GM23338 (cell line): ENCODE results near the gene OLAH. TPM values are rescaled to one million over a fixed set of nuclear protein-coding genes. Genes with fewer than 3 reads are reported as not detected.
"Not testable (repeated sequence)": the region's sequence is repeated elsewhere in the genome, so short reads cannot be mapped to it uniquely, and the experiment has no call there.

Experiments used
- ATAC-seq: fragments of 200-7000 bp; cut with Tn5 transposase; 3 replicates; pipeline ENCODE4 v1.9.1; 2020
- DNase-seq: peaks from one replicate; pipeline ENCODE4 v3.0.0-alpha.2; 2015; ENCODE audit warnings: low spot score
- H2AFZ ChIP-seq: fragments of 200-600 bp; sonication (generic); 2 replicates; pipeline ENCODE4 v1.8.0; 2016; ENCODE audit warnings: antibody characterized with exemption, mild to moderate bottlenecking, moderate library complexity
- H3F3A ChIP-seq: fragments of 200-600 bp; sonication (generic); replicated peaks from 2 replicates; pipeline ENCODE4 v1.8.0; 2017; ENCODE audit warnings: antibody characterized with exemption, mixed run types, low read depth
- H3K27ac ChIP-seq: fragments of 200-600 bp; sonication (generic); 2 replicates; pipeline ENCODE4 v1.6.1; 2016; ENCODE audit warnings: low read depth
- H3K27me3 ChIP-seq: fragments of 200-600 bp; sonication (generic); 2 replicates; pipeline ENCODE4 v1.8.0; 2016; ENCODE audit warnings: mild to moderate bottlenecking, mixed run types, moderate library complexity; ENCODE audit not compliant: insufficient read depth
- H3K36me3 ChIP-seq: fragments of 200-600 bp; sonication (generic); 2 replicates; pipeline ENCODE4 v1.8.0; 2016; ENCODE audit warnings: mild to moderate bottlenecking; ENCODE audit not compliant: insufficient read depth
- H3K4me1 ChIP-seq: fragments of 200-600 bp; sonication (generic); 2 replicates; pipeline ENCODE4 v1.8.0; 2016; ENCODE audit warnings: mild to moderate bottlenecking, moderate library complexity; ENCODE audit not compliant: insufficient read depth
- H3K4me2 ChIP-seq: fragments of 200-600 bp; sonication (generic); 2 replicates; pipeline ENCODE4 v1.7.1; 2017; ENCODE audit warnings: mixed run types
- H3K4me3 ChIP-seq: fragments of 200-600 bp; sonication (generic); 2 replicates; pipeline ENCODE4 v1.6.1; 2016; ENCODE audit warnings: mixed run types
- H3K79me2 ChIP-seq: fragments of 200-600 bp; sonication (generic); replicated peaks from 2 replicates; pipeline ENCODE4 v1.8.0; 2017; ENCODE audit warnings: mild to moderate bottlenecking; ENCODE audit not compliant: insufficient read depth
- H3K9me2 ChIP-seq: fragments of 200-600 bp; sonication (generic); 2 replicates; pipeline ENCODE4 v1.8.0; 2017; ENCODE audit not compliant: insufficient read depth
- H4K20me1 ChIP-seq: fragments of 200-600 bp; sonication (generic); replicated peaks from 2 replicates; pipeline ENCODE4 v1.8.0; 2017; ENCODE audit warnings: mild to moderate bottlenecking; ENCODE audit not compliant: insufficient read depth
- H3K27ac Mint-ChIP-seq: 2 replicates; pipeline ENCODE4 v1.8.0; 2020; ENCODE audit warnings: inconsistent platforms, mild to moderate bottlenecking, moderate library complexity, mixed read lengths
- H3K27me3 Mint-ChIP-seq: 3 replicates; pipeline ENCODE4 v1.8.0; 2022; ENCODE audit warnings: low read depth, mild to moderate bottlenecking, moderate library complexity, mixed read lengths, inconsistent platforms; ENCODE audit not compliant: insufficient read depth, poor library complexity
- H3K36me3 Mint-ChIP-seq: 3 replicates; pipeline ENCODE4 v1.8.0; 2021; ENCODE audit warnings: low read depth, mild to moderate bottlenecking, inconsistent platforms, moderate library complexity, mixed read lengths
- H3K4me1 Mint-ChIP-seq: 3 replicates; pipeline ENCODE4 v1.8.0; 2020; ENCODE audit warnings: mild to moderate bottlenecking, inconsistent platforms, mixed read lengths
- H3K4me3 Mint-ChIP-seq: 3 replicates; pipeline ENCODE4 v1.8.0; 2021; ENCODE audit warnings: moderate library complexity, mild to moderate bottlenecking, inconsistent platforms, mixed read lengths
- H3K9me3 Mint-ChIP-seq: 3 replicates; pipeline ENCODE4 v1.8.0; 2020; ENCODE audit warnings: moderate library complexity, mild to moderate bottlenecking, inconsistent platforms, mixed read lengths
- CREB1 ChIP-seq: fragments of 250-450 bp; sonication (Bioruptor Pico); IDR thresholded peaks from 2 replicates; pipeline ENCODE4 v1.5.0; 2020; ENCODE audit warnings: low read depth, mild to moderate bottlenecking, moderate library complexity
- ETS1 ChIP-seq: IDR thresholded peaks from 2 replicates; pipeline ENCODE4 v1.6.1; 2016; ENCODE audit warnings: antibody characterized with exemption
- EZH2phosphoT487 ChIP-seq: fragments of 200-600 bp; sonication (generic); IDR thresholded peaks from one replicate; pipeline ENCODE4 v1.8.1; 2018; ENCODE audit warnings: antibody characterized with exemption; ENCODE audit not compliant: unreplicated experiment
- JUNB ChIP-seq: IDR thresholded peaks from one replicate; pipeline ENCODE4 v1.6.1; 2016; ENCODE audit warnings: antibody characterized with exemption; ENCODE audit not compliant: unreplicated experiment
- NANOG ChIP-seq: IDR thresholded peaks from 2 replicates; pipeline ENCODE4 v1.6.1; 2016; ENCODE audit warnings: antibody characterized with exemption, borderline replicate concordance
- POLR2AphosphoS5 ChIP-seq: IDR thresholded peaks from 2 replicates; pipeline ENCODE4 v1.6.1; 2016; ENCODE audit warnings: antibody characterized with exemption, low read depth
- REST ChIP-seq: IDR thresholded peaks from one replicate; pipeline ENCODE4 v1.6.1; 2018; ENCODE audit warnings: antibody characterized with exemption; ENCODE audit not compliant: unreplicated experiment
- STAT1 ChIP-seq: IDR thresholded peaks from one replicate; pipeline ENCODE4 v1.6.1; 2016; ENCODE audit warnings: antibody characterized with exemption; ENCODE audit not compliant: unreplicated experiment
- ZNF114 ChIP-seq: fragments of 250-450 bp; sonication (Bioruptor Pico); IDR thresholded peaks from 2 replicates; pipeline ENCODE4 v1.5.0; 2020; ENCODE audit warnings: mild to moderate bottlenecking, moderate library complexity
- ZNF331 ChIP-seq: fragments of 250-450 bp; sonication (Bioruptor Pico); IDR thresholded peaks from 2 replicates; pipeline ENCODE4 v1.5.0; 2020; ENCODE audit warnings: low read depth, mild to moderate bottlenecking, moderate library complexity
- ZNF462 ChIP-seq: fragments of 250-450 bp; sonication (Bioruptor Pico); IDR thresholded peaks from 2 replicates; pipeline ENCODE4 v1.5.0; 2020; ENCODE audit warnings: mild to moderate bottlenecking, moderate library complexity
- polyA plus RNA-seq: library from polyadenylated mRNA; unstranded; fragments of >200 nt; fragmentation: Nextera tagmentation; extraction: Ambion mirVana; gene quantifications from 2 replicates; pipeline ENCODE4 v1.2.1, GENCODE V29; 2016
- total RNA-seq: library from RNA; depleted of rRNA; stranded (reverse); fragments of >200 nt; shearing (Covaris generic); gene quantifications from 2 replicates; pipeline ENCODE4 v1.2.3, GENCODE V29; 2014

Gene OLAH
- total and polyA plus RNA-seq, 2 experiments from 2014 or later: not detected

- DNase-seq: no peak
- Histone ChIP-seq H3K4me3 (no peak overlapping the region), H3K79me2 (no peaks in the 10 kb centered on the region), H3F3A (no peaks in the 10 kb centered on the region), H3K9me2 (no peaks in the 10 kb centered on the region), H3K4me1 (no peaks in the 10 kb centered on the region), H3K4me2 (no peak overlapping the region), H4K20me1 (no peaks in the 10 kb centered on the region), H3K27ac (no peak overlapping the region), H3K36me3 (no peaks in the 10 kb centered on the region), H3K27me3 (no peaks in the 10 kb centered on the region), H2AFZ (no peak overlapping the region)
- H3K36me3 Mint-ChIP-seq: no peaks in the 10 kb centered on the region
- H3K27ac Mint-ChIP-seq: no peak overlapping the region
- ATAC-seq: no peak
- TF ChIP-seq NANOG (no peak), ZNF331 (CRISPR knock-in tag) (no peak), ZNF114 (CRISPR knock-in tag) (no peak), REST (no peak), CREB1 (CRISPR knock-in tag) (no peak), ZNF462 (no peak), EZH2phosphoT487 (no peak), ETS1 (no peak), POLR2AphosphoS5 (no peak), JUNB (no peak), STAT1 (no peak)
- H3K4me3 Mint-ChIP-seq: no peak overlapping the region
- H3K9me3 Mint-ChIP-seq: no peaks in the 10 kb centered on the region
- H3K4me1 Mint-ChIP-seq: peaks cover 7% of the 10 kb centered on the region; the same call in 2 of the 3 replicates
- peaks cover 5% of the 10 kb centered on the region for H3K27me3 Mint-ChIP-seq
Observed at GRCh38 chr10:14995964-14996565, 47.7 kb upstream of the OLAH start.

GRCh38 chr10:15013530-15013929, 30.2 kb upstream of the OLAH start:
- H3K9me3 Mint-ChIP-seq, DNase-seq, H3F3A ChIP-seq, H3K27ac Mint-ChIP-seq, H3K27me3 ChIP-seq, H3K4me2 ChIP-seq, H3K36me3 ChIP-seq, H3K27ac ChIP-seq, H3K4me3 ChIP-seq, H3K27me3 Mint-ChIP-seq, H3K36me3 Mint-ChIP-seq, H3K4me3 Mint-ChIP-seq, H3K9me2 ChIP-seq, ATAC-seq, H4K20me1 ChIP-seq, H3K4me1 Mint-ChIP-seq, H2AFZ ChIP-seq, H3K4me1 ChIP-seq, H3K79me2 ChIP-seq: not testable (repeated sequence)
